Neural cell (in vitro differentiated cells): ENCODE results near the gene BCAN.

Source experiments
- EP300 ChIP-seq: fragments of 450-650 bp; conservative IDR thresholded peaks from 2 replicates; pipeline ENCODE4 v1.6.1; 2014; ENCODE audit warnings: antibody characterized with exemption, mild to moderate bottlenecking, moderate library complexity; ENCODE audit not compliant: poor library complexity, severe bottlenecking
- EZH2 ChIP-seq: fragments of 200-600, 300-800 bp; shearing (Covaris generic), sonication (generic); IDR thresholded peaks from 2 replicates; pipeline ENCODE4 v1.6.1; 2014; ENCODE audit warnings: antibody characterized with exemption, low read length, borderline replicate concordance, mild to moderate bottlenecking; ENCODE audit not compliant: insufficient read depth, poor library complexity, severe bottlenecking
- MXI1 ChIP-seq: fragments of 450-650 bp; conservative IDR thresholded peaks from 2 replicates; pipeline ENCODE4 v1.6.1; 2014; ENCODE audit warnings: antibody characterized with exemption, mild to moderate bottlenecking; ENCODE audit not compliant: poor library complexity, severe bottlenecking
- POLR2AphosphoS5 ChIP-seq: IDR thresholded peaks from 2 replicates; pipeline ENCODE4 v1.6.1; 2012
- RAD21 ChIP-seq: fragments of 450-650 bp; conservative IDR thresholded peaks from 2 replicates; pipeline ENCODE4 v1.6.1; 2014; ENCODE audit warnings: antibody characterized with exemption, mild to moderate bottlenecking, moderate library complexity
- SMC3 ChIP-seq: fragments of 450-650 bp; conservative IDR thresholded peaks from 2 replicates; pipeline ENCODE4 v1.6.1; 2014; ENCODE audit warnings: antibody characterized with exemption, mild to moderate bottlenecking, moderate library complexity; ENCODE audit not compliant: poor library complexity
- TAF1 ChIP-seq: IDR thresholded peaks from 2 replicates; pipeline ENCODE4 v1.6.1; 2012; ENCODE audit warnings: low read depth
- TF ChIP-seq, protein P1 (sequence below): fragments of 450-650 bp; IDR thresholded peaks from 2 replicates; pipeline ENCODE4 v1.5.1; 2014; ENCODE audit warnings: antibody characterized with exemption, mild to moderate bottlenecking, moderate library complexity; ENCODE audit not compliant: poor library complexity, severe bottlenecking

DNA sequence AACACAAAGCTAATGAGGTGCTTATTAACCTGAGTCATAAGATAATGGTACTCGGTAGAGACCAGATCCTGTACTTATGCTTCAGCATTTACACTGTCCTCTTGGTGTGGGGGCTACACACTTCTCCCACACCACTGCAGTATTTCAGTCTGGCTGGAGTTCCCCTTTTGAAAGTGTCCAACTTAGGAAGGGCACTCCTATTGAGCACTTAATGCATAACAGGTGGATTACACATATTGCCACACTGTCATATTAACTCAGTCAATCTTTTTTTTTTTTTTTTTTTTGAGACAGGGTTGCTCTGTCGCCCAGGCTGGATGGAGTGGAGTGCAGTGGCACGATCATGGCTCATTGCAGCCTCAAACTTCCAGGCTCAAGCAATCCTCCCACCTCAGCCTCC is 42.1 kb upstream of the BCAN start:
- TF ChIP-seq POLR2AphosphoS5 (no peak), EZH2 (no peak), SMC3 (no peak), MXI1 (no peak), EP300 (no peak), RAD21 (no peak), TAF1 (no peak)
- TF ChIP-seq, protein P1, sequence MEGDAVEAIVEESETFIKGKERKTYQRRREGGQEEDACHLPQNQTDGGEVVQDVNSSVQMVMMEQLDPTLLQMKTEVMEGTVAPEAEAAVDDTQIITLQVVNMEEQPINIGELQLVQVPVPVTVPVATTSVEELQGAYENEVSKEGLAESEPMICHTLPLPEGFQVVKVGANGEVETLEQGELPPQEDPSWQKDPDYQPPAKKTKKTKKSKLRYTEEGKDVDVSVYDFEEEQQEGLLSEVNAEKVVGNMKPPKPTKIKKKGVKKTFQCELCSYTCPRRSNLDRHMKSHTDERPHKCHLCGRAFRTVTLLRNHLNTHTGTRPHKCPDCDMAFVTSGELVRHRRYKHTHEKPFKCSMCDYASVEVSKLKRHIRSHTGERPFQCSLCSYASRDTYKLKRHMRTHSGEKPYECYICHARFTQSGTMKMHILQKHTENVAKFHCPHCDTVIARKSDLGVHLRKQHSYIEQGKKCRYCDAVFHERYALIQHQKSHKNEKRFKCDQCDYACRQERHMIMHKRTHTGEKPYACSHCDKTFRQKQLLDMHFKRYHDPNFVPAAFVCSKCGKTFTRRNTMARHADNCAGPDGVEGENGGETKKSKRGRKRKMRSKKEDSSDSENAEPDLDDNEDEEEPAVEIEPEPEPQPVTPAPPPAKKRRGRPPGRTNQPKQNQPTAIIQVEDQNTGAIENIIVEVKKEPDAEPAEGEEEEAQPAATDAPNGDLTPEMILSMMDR, result no peak
